ENCODE data around the gene TTF2.
"Not testable (repeated sequence)": the region's sequence is repeated elsewhere in the genome, so short reads cannot be mapped to it uniquely, and the experiment has no call there.

Gene TTF2

GRCh38 chr1:117122330-117123025 is 62.4 kb downstream of the TTF2 start:
- DNase-seq = no peak

GRCh38 chr1:117123274-117123673 is 63.1 kb downstream of the TTF2 start:
- DNase-seq = no peak

GRCh38 chr1:117124661-117125060 is 64.5 kb downstream of the TTF2 start:
- DNase-seq = no peak

GRCh38 chr1:117127795-117128194 is 67.7 kb downstream of the TTF2 start:
- DNase-seq = no peak

- DNase-seq = no peak
These were observed 68.4 kb downstream of the TTF2 start for GRCh38 chr1:117128323-117129079.

- DNase-seq = no peak
These were observed 70.4 kb downstream of the TTF2 start for GRCh38 chr1:117130526-117130925.

GRCh38 chr1:117135329-117135728 is 75.2 kb downstream of the TTF2 start:
- DNase-seq = no peak

- DNase-seq = no peak
These were observed 76.6 kb downstream of the TTF2 start for GRCh38 chr1:117136749-117137148.

- no peak for DNase-seq
These were observed 77.2 kb downstream of the TTF2 start for GRCh38 chr1:117137281-117137855.

GRCh38 chr1:117138106-117138505 is 78.0 kb downstream of the TTF2 start:
- DNase-seq = no peak

GRCh38 chr1:117138561-117138960 is 78.4 kb downstream of the TTF2 start:
- no peak for DNase-seq

GRCh38 chr1:117142200-117142599 is 82.1 kb downstream of the TTF2 start:
- no peak for DNase-seq

GRCh38 chr1:117143172-117143571 is 83.0 kb downstream of the TTF2 start:
- DNase-seq = no peak

GRCh38 chr1:117143871-117144270 is 83.7 kb downstream of the TTF2 start:
- no peak for DNase-seq

- DNase-seq = no peak
These were observed 85.9 kb downstream of the TTF2 start for GRCh38 chr1:117146072-117146471.

- no peak for DNase-seq
These were observed 86.6 kb downstream of the TTF2 start for GRCh38 chr1:117146575-117147340.

GRCh38 chr1:117147341-117147831 is 87.3 kb downstream of the TTF2 start:
- no peak for DNase-seq

GRCh38 chr1:117147856-117148588 is 87.9 kb downstream of the TTF2 start:
- no peak for DNase-seq

- DNase-seq = no peak
These were observed 90.2 kb downstream of the TTF2 start for GRCh38 chr1:117150316-117150715.

GRCh38 chr1:117151305-117151704 is 91.2 kb downstream of the TTF2 start:
- DNase-seq = not testable (repeated sequence)

Data from activated CD4-positive, alpha-beta T cell treated with anti-CD3 and anti-CD28 coated beads for 4 hours (primary cell).